ENCODE results near the gene ATP6V0E2.

Gene ATP6V0E2

GRCh38 chr7:149864023-149864422 lies 9.7 kb upstream of the ATP6V0E2 start:
- DNase-seq: no peak

- DNase-seq: no peak
These were observed 9.0 kb upstream of the ATP6V0E2 start for GRCh38 chr7:149864751-149865150.

DNA sequence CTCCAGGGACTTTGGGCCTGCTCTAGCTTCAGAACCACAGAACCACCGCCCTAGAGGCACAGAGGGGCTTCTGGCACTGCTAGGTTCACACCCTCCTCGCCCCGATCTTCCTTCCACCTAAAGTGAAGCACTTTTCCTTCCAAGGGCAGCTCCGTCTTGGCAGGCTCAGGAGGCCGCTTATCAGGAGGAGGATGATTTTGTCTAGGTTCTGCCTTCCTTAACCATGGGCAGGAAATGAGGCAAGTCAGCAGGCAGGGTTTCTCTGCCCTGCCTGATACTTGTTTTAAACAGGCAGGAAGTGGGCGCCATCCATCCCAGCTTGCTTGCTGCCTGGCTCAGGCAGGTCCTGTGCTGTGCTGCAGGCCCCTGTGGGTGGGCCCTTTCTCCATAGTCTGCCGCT lies 8.3 kb upstream of the ATP6V0E2 start:
- no peak for DNase-seq

GRCh38 chr7:149866139-149866778 lies 7.5 kb upstream of the ATP6V0E2 start:
- no peak for DNase-seq

GRCh38 chr7:149866779-149867447 lies 6.9 kb upstream of the ATP6V0E2 start:
- no peak for DNase-seq

DNA sequence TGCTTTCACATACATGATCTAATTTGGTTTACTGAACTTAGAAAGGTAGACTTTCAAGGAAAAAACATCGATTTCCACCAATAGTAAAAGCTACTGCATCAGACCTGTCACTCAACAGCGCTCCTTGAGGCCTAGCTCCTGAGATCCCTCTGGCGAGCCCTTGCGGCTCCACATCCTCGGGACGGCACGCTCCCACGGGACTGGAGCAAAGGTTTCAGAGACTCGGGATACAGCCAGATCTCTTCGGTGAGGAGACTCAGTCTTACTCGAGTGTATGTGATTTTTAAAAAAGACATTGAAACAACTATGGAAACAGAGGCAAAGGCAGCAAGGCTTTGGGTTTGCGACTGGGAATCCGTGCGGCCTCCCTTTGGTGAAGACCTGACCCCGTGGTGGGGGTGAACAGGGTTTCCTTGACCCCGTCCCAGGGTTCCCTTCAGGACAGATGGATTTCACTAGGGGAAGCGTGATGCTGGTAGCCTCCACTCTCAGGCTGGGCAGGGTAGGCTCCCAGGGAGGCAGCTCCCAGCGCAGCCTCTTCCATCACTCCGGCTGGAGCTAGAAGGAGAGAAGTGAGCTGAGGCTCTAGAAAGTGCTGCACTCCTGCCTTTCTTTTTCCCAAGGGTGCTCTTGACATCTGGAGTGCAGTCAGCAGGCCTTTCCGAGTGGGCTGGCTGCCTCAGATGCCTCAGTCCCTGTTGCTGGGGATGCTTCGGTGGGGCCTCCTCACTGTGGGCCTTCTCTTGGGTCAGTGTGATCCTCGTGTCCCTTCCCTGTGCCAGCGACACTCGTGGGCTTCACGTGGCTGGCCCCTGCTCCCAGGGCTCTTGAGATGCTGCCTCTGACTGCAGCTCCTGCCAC lies 5.8 kb upstream of the ATP6V0E2 start:
- no peak for DNase-seq

DNA sequence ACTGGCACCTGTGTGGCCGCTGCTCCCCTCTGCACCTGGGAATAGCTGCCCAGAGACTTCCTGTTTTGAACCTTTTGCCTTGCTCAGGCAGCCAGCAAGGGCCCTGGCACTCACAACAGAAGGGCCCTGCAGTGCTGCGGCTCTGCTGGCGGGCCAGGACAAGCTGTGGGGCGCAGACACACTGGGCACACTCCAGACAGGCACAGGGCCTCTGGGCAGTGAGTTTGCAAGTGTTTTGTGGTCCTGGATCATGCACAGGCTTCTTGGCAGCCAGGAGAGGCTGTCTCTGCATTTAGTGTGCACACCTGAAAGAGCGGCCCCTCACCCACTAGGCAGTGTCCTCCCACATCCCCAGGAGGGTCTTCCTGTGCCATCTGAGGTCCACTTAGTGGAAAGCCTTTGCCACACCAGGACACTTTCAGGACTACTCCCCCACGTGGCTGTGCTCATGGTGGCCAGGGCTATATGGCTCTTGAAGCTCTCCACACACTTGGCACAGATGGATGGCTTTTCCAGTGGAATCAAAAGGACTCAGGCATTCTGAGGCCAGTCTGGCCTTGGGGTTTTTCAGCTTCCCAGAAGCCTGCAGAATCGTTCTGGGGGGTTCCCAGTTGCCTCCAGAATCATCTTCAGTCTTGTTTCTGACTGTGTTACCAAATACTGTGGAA lies 5.0 kb upstream of the ATP6V0E2 start:
- no peak for DNase-seq

DNA sequence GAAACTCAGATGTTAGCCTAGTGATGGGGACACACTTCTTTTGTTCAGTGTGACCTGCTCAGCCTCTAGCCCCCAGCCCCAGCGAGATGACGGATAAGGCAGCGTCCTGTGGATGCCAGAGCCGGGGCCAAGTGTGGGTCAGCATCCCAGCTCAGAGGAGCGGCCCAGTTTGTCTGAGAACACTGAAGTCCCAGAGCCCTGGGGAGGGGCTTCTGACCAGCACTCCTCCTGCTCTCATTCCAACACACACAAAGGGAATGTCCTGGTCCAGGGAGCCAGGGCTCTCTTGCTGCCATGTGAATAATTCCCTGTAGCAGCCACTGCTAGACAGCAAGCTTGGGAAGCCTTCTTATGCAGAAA lies 4.5 kb upstream of the ATP6V0E2 start:
- no peak for DNase-seq

GRCh38 chr7:149869867-149870266 lies 3.9 kb upstream of the ATP6V0E2 start:
- DNase-seq: no peak

DNA sequence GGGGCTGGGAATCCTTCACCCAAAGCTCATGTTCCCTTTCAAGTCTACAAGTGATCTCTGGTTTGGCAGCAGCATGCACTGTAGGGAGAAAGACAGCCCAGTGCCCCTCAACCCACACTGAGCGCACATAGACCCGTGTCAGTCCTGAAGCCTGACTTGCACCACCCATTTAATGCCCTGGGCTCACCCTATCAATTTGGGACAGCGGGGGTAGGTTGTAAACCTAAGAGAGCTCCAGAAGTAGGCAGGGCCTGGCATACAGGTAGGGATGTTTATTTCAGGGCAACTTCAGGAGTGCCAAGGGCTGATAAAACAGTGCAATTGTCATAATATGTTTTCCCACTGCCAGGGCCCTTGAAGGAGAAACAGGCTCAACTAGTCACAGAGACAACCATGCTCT lies 3.5 kb upstream of the ATP6V0E2 start:
- DNase-seq: no peak

- DNase-seq: no peak
These were observed 2.9 kb upstream of the ATP6V0E2 start for GRCh38 chr7:149870701-149871483.

DNA sequence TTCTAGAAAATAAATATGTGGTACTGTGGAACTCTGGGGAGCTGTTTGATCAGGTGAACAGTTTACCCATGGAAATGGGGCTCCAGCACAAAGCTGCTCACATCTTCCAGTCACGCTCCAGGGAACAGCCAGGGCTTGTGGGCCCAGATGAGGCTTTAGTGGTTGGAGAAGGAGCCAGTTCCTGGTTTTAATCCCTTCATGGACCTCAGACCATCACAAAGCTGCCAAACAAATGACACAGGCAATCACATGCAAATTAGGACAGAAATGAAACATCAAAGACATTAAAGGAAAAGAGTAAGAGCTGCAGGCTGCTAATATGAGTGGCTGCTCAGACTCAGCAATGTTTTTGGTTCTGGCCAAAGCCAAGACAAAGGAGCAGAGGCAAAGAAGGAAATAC lies 2.2 kb upstream of the ATP6V0E2 start:
- no peak for DNase-seq

DNA sequence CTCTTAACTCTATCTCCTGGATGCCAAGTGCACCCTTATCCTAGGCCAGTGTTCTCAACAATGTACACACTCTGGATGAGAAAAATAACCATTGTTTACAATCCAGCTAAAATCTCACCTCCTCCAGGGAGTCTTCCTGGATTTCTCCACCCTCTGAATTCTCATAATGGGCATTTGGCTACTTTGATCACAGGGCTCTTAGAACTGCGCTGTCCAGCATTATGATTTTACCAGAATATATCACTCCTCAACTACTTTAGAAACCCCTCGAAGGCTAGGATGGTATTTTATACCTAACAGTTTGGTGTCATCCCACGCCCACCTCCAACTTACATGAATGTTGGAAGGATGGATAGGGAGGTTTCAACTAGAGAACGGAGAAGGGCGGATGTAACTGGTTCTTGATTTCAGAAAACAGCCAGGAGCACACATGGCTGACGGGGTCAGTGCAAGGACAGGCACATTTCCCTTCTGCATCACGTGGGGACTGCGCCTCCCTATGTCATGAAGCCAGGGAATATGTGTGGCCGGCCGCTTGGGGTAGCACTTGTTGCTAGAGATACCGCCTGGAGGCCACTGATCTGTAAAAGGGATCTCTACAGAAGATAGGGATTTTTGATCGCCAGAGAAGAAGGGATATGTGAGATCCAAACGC lies 1.2 kb upstream of the ATP6V0E2 start:
- peak; percentile 71 to 86 for DNase-seq

DNA sequence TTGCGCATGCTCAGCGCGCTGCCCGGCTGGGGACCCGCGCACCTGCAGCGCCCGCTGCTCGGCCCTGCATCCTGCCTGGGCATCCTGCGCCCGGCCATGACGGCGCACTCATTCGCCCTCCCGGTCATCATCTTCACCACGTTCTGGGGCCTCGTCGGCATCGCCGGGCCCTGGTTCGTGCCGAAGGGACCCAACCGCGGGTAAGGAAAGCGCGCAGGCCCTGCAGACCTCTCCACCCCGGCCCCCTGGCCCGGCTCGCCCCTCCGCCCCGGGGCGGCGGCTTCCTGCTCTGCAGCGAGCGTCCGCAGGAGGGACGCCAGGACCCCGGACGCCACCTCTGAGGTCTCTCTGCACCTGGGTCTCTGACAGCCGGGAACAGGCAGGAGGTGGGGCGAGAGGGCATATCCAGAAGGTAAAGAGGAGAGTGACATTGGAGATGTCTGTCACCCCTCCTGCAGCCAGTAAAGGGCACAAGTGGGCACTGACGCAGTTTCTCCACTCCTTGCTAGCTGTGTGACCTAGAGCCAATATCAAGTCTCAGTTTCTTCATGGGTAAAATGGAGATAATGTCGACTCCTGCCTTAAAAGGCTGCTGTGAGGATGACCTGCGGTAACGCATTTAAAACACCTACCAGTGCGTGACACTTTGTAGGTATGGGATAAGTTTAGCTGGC lies 338 bp downstream of the ATP6V0E2 start:
- peak; percentile 38 to 58 for DNase-seq

GRCh38 chr7:149874644-149875028 lies 867 bp downstream of the ATP6V0E2 start:
- DNase-seq: no peak

- DNase-seq: no peak
These were observed 1.6 kb downstream of the ATP6V0E2 start for GRCh38 chr7:149875396-149875795.

DNA sequence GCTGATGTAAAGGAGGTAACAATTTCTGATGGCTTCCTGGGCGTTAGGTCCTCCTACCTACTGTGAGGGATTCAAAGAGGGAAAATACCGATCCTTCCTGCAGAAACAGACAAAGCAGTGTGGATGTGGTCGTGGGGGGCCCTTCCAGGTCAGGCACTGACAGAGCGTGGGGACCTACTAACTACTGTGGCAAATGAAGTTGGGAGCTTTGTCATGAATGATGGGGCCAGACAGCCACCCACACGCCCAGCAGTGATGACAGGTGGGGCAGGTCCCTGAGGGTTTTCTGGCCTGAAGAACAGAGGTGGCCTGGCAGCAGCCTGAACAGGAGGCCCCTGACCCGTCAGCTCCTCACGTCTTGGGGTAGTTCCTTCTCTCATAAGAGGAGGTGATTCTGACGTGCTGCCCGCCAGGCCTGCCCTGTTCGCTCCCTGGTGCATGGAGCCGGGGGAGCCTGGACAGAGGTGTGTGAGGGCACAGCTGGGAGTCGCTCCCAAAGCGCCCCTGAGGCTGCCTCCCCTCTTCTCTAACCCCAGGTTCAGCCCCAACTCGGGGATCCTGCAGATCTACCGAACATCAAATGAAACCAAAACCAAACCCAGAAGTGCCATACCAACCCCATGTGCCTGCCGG lies 4.2 kb downstream of the ATP6V0E2 start:
- no peak for DNase-seq

DNA sequence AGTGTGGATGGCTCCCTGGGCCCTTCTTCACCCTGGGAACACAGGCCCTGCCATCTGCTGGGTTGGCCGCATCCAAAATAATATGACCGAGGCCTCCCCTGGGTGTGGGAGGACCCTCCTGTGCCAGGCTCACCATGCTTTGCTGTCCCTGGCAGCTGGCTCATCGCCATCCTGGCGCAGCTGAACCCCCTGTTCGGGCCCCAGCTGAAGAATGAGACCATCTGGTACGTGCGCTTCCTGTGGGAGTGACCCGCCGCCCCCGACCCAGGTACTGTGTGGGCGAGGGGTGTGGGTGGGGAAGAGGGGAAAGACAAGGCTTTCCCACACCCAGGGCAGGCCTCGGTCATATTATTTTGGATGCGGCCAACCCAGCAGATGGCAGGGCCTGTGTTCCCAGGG lies 4.8 kb downstream of the ATP6V0E2 start:
- DNase-seq: no peak

DNA sequence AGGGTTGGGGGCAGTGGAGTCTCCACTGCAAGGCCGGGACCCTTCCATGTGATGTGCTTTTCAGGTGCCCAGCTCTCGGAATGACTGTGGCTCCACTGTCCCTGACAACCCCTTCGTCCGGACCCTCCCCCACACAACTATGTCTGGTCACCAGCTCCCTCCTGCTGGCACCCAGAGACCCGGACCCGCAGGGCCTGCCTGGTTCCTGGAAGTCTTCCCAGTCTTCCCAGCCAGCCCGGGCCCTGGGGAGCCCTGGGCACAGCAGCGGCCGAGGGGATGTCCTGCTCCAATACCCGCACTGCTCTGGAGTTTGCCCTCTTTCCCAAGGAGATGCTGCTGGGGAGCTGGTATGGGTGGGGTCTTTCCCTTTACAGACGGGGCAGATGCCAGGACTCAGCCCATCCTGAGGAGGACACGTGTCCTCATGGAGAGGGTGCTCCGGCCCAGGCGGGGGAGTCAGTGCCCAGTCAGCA lies 5.5 kb downstream of the ATP6V0E2 start:
- DNase-seq: no peak

GRCh38 chr7:149879766-149880637 lies 6.2 kb downstream of the ATP6V0E2 start:
- no peak for DNase-seq

Data from SHP77 (cell line).